Glomerular visceral epithelial cell (primary cell): Measurements from ENCODE around the gene CDH10.

Source experiments
- DNase-seq: peaks from one replicate; pipeline ENCODE4 v3.0.0-alpha.2; 2016; ENCODE audit errors: extremely low spot score

CDH10 gene

GRCh38 chr5:24487368-24488229 is 157.2 kb downstream of the CDH10 start:
- no peak for DNase-seq

DNA sequence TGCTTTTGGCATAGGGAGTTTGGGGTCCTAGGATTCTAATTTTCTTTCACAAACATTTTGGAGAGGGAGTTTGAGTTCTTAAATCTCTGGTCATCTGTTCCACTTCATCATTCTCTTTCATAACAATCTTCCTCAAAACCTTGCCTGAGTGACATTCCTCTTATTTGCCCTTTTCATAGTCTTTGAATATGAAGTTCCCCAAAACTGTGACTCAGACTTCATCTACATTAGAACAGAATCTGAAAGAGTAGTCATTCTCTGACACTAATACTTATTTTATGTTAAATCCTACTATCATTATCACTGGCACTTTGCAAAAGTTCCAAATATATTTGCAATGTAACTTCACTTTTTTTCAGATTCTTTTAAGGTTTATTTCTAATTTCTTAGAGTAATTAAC is 163.8 kb downstream of the CDH10 start:
- DNase-seq, result no peak

- no peak for DNase-seq
Observed at GRCh38 chr5:24477958-24478357, 166.8 kb downstream of the CDH10 start.

DNA sequence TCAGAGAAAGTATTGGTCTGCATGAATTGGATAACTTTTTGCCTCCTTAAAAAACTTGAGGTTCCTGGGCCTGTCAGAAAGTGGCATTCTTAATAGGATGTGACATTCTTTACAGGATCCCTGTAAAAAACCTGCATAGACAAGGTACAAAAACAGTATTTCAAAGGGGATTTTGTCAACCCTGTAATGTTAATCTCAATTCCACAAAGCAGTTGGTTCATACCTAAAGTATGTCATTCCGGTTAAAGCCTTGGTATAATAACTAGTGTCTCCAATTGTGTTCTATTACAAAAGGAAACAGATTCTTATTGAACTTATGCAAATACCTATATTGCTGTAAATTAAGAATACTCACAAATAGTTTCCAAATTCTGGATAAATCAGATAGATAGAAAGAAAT is 169.7 kb downstream of the CDH10 start:
- no peak for DNase-seq

GRCh38 chr5:24474685-24475084 is 170.1 kb downstream of the CDH10 start:
- no peak for DNase-seq

DNA sequence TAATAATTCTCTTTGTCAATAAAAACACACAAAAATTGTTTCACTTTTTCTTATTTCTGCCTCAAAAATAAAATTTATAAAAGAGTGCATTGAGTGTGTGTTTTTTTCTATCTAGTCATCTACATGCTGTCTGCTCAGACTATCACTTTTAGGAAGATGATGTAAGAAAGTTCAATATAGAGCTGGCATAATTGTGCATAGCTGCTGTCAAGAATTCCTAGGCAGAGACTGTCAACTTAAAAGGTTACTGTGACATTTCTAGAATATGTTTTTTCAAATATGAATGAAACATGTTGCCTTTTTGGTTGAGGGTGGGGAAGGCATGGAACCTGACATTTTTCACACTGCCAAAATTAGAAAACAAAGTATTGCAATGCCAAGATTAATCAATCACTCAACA is 172.3 kb downstream of the CDH10 start:
- DNase-seq, result no peak

- DNase-seq, result no peak
Observed at GRCh38 chr5:24444414-24444813, 200.4 kb downstream of the CDH10 start.

- no peak for DNase-seq
Observed at GRCh38 chr5:24439465-24439864, 205.3 kb downstream of the CDH10 start.
